NB4 (cell line): ENCODE results near the gene TUBGCP3.

ENCODE experiments used
- DNase-seq: peaks from one replicate; pipeline ENCODE4 v3.0.0; 2010; ENCODE audit warnings: low read depth
- H3K4me3 ChIP-seq: one replicate; pipeline ENCODE4 v1.5.1; 2011; ENCODE audit warnings: mild to moderate bottlenecking, low read depth, low read length, moderate library complexity
- MYC ChIP-seq: IDR thresholded peaks from 2 replicates; pipeline ENCODE4 v1.6.1; 2011; ENCODE audit warnings: low read depth, low read length
- POLR2A ChIP-seq: IDR thresholded peaks from 2 replicates; pipeline ENCODE4 v1.6.1; 2011; ENCODE audit warnings: mild to moderate bottlenecking; ENCODE audit not compliant: insufficient read length; ENCODE audit errors: extremely low read depth
- TF ChIP-seq, protein P1 (sequence below): IDR thresholded peaks from 2 replicates; pipeline ENCODE4 v1.6.1; 2011; ENCODE audit warnings: low read depth, low read length
- TF ChIP-seq, protein P2 (sequence below): IDR thresholded peaks from one replicate; pipeline ENCODE4 v1.5.1; 2012; ENCODE audit warnings: low read depth, low read length

TUBGCP3 gene

DNA sequence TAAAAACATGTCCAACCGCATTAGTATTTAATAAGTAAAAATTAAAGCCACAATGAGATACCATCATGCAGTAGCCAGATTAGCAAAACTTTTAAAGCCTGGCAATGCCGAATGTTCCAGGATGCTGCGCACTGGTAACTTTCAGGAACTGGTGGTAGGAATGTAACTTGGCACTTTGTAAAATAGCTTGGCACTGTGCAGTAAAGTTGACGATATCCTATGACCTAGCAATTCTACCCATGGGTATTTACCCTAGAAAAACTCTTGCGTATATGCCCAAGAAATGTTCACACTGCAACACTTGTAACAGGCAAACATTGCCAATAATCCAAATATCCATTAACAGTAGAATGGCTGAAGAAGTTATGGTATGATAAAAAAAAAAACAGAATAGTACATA lies 114.1 kb downstream of the TUBGCP3 start:
- no peak overlapping the region for H3K4me3 ChIP-seq
- DNase-seq: no peak
- TF ChIP-seq POLR2A (no peak), MYC (no peak)
- TF ChIP-seq, protein P1, sequence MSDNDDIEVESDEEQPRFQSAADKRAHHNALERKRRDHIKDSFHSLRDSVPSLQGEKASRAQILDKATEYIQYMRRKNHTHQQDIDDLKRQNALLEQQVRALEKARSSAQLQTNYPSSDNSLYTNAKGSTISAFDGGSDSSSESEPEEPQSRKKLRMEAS: no peak
- TF ChIP-seq, protein P2, sequence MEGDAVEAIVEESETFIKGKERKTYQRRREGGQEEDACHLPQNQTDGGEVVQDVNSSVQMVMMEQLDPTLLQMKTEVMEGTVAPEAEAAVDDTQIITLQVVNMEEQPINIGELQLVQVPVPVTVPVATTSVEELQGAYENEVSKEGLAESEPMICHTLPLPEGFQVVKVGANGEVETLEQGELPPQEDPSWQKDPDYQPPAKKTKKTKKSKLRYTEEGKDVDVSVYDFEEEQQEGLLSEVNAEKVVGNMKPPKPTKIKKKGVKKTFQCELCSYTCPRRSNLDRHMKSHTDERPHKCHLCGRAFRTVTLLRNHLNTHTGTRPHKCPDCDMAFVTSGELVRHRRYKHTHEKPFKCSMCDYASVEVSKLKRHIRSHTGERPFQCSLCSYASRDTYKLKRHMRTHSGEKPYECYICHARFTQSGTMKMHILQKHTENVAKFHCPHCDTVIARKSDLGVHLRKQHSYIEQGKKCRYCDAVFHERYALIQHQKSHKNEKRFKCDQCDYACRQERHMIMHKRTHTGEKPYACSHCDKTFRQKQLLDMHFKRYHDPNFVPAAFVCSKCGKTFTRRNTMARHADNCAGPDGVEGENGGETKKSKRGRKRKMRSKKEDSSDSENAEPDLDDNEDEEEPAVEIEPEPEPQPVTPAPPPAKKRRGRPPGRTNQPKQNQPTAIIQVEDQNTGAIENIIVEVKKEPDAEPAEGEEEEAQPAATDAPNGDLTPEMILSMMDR: no peak

DNA sequence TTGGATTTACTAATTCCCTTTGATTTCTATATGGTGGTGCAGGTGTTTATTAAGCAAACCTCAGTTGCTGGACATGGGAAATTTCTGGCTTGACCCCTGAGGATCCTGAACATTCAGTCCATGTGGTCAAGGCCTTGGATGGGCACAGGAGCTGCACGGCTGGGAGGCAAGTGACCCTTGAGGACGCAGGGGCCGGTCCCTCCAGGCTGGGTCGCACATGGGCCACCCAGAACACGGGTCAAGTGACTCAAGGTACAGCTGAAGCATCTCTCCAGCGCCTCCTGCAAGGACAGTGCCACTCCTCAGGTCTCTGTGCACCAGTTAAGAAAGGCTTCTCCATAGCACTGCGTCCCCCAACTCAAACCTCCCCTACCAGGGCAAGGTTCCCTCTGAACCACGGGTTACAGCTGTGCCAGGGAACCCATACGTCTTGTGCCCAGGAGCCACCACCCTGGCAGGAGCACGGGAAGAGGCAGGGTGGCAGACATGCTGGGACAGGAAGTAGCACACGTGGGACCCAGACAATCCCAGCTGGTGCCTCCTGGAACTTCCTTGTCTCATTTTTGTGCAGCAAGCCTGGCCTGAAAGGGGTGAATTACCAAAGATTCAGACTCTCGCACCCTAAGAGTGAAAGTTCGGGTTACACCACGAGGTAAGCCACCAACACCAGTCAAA lies 118.7 kb downstream of the TUBGCP3 start:
- TF ChIP-seq MYC: no peak
- TF ChIP-seq, protein P1: no peak
- TF ChIP-seq POLR2A: no peak
- TF ChIP-seq, protein P2: no peak
- no peak overlapping the region for H3K4me3 ChIP-seq
- DNase-seq: no peak

DNA sequence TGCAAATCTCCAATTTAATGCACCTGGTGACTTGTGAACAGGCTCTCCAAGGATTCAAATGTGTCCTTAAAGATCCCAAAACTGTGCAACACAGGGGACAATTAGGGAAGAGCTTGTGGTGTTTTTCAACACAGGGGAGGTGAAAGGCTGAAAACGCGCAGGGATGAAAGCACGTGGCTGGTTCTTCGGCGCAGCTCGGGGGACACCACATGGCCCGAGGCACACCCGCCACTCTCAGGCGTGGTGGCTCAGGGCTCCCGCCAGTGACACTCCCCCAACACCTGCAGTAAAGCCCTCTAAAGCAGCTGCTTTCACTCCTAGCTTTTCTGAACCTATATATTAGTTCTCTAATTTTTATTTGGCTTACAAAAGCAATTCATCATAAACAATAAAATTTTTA lies 119.9 kb downstream of the TUBGCP3 start:
- no peak for DNase-seq
- H3K4me3 ChIP-seq: no peak overlapping the region
- TF ChIP-seq, protein P2: no peak

DNA sequence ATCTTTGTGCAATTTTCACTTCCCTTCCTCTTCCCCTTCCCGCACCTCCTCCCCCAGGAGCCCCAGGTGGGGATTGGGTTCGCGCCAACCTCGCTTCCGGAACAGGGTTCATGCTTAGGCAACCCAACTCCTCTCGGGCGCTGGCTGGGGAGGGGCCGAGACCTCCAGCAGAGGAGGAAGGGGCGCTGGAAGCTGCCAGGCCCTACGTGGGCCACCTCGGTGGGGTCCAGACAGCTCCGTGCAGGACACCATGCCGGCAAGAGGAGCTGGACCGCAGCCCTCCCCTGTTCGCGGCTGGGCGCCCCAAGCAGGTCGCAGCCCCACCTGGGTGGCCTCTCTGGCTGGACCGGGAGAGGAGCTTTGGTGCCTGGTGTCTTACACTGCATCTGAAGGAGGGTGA lies 120.7 kb downstream of the TUBGCP3 start:
- H3K4me3 ChIP-seq: no peak overlapping the region
- TF ChIP-seq, protein P2: no peak
- TF ChIP-seq POLR2A (no peak), MYC (no peak)
- TF ChIP-seq, protein P1: no peak
- DNase-seq: no peak

DNA sequence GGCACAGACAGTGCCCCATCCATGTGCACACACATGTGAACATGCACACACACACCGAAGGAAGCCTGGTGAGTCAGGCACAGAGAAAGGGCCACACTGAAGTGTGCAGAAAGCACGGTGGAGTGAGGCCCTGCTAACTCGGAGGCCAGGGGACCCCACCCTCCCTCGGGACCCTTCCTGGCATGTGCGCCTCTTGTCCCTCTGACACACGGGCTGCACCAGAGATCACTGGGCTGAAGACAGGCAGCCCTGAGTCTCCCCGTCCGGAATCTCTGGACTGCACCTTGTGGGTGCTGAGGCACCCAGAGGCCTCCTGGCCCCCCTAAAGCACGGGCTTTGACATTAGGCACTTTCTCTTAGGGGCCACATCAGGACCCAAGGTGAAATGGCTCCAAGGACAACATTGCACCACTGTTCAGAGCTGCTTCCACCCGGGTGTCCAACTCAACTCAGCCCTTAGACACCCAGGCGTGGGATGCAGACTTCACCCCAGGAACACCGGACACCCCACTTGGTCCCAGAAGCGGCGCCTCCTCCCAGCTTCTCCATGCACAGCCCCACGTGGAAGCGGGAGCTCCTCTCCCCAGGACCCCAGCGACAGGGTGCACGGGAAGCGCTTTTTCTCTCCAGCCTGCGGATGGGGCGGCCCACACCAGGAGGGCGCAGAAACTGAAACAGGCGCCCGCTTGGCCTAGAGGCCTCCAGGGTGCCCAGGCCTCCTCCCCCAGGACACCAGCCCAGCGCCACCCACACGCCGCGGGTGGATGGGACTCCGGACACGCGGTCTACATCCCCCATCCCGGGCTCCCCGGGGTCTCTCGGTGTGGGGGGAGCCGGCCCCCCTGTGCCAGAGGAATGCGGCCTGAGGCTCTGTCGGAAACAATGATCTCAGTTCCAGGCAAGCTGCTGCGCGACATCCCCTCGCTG lies 121.6 kb downstream of the TUBGCP3 start:
- H3K4me3 ChIP-seq: no peak overlapping the region
- no peak for DNase-seq
- TF ChIP-seq, protein P1: no peak
- TF ChIP-seq, protein P2: no peak
- TF ChIP-seq POLR2A (no peak), MYC (no peak)
